HepG2 (cell line): ENCODE measurements around the gene ANKS1B.

Experiments
- CREB1 ChIP-seq, 2 experiments: fragments of 450-650 bp in 1 of 2; IDR thresholded peaks; 2 replicates each; pipeline ENCODE4 v1.6.1; 2016 to 2017; ENCODE audit warnings: control low read depth in 1 of 2, mild to moderate bottlenecking in 1 of 2, missing compliant biosample characterization in 1 of 2, missing genetic modification characterization in 1 of 2
- CTCF ChIP-seq: sonication (generic); formaldehyde crosslinking; IDR thresholded peaks from 2 replicates; pipeline ENCODE4 v1.5.0; 2020; ENCODE audit warnings: mild to moderate bottlenecking, missing genetic modification reagents, moderate library complexity
- ETV6 ChIP-seq: sonication (generic); formaldehyde crosslinking; conservative IDR thresholded peaks from 2 replicates; pipeline ENCODE4 v1.4.0; 2020; ENCODE audit warnings: missing genetic modification reagents
- KDM1A ChIP-seq: IDR thresholded peaks from 2 replicates; pipeline ENCODE4 v1.6.1; 2016; ENCODE audit warnings: missing compliant biosample characterization
- ZNF512 ChIP-seq: sonication (generic); formaldehyde crosslinking; IDR thresholded peaks from 2 replicates; pipeline ENCODE4 v1.4.0; 2020; ENCODE audit warnings: mild to moderate bottlenecking, missing genetic modification reagents
- ZSCAN22 ChIP-seq: sonication (generic); formaldehyde crosslinking; IDR thresholded peaks from 2 replicates; pipeline ENCODE4 v1.4.0; 2020; ENCODE audit warnings: mild to moderate bottlenecking, missing genetic modification reagents
- TF ChIP-seq, protein P1 (sequence below): sonication (generic); formaldehyde crosslinking; IDR thresholded peaks from 2 replicates; pipeline ENCODE4 v1.4.0; 2020; ENCODE audit warnings: missing genetic modification reagents

DNA sequence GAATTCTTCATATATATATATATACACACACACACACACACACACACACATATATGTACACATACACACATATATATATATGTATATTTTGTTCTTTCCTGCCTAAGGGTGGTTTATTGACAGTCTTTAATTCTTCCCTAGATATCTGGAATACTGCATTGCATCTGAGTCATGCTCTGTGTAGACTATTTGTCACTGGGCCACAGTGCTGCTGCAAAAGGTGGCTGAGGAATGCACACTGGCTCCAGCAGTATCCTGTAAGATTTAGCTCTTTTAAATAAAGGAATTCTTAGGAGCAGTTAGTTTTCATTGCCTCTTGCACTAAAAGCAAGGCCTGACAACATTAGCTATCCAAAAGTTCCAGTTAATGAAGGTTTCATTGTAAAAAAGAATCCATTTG is 1138.8 kb downstream of the ANKS1B start:
- TF ChIP-seq ZNF512 (CRISPR knock-in tag) (no peak), CTCF (CRISPR knock-in tag) (no peak), ETV6 (CRISPR knock-in tag) (no peak), KDM1A (CRISPR knock-in tag) (no peak), ZSCAN22 (CRISPR knock-in tag) (no peak), CREB1 (IDR thresholded peaks at IDR 0.05) (no peak), CREB1 (CRISPR knock-in tag; IDR thresholded peaks at IDR 0.05) (no peak)
- TF ChIP-seq, protein P1, sequence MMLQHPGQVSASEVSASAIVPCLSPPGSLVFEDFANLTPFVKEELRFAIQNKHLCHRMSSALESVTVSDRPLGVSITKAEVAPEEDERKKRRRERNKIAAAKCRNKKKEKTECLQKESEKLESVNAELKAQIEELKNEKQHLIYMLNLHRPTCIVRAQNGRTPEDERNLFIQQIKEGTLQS (CRISPR knock-in tag), result no peak
